ENCODE measurements around the gene VIT. TPM values are rescaled to one million over a fixed set of nuclear protein-coding genes. Genes with fewer than 3 reads are reported as not detected.

VIT gene
- total RNA-seq, 1 donor from 2014 or later, result not detected

DNA sequence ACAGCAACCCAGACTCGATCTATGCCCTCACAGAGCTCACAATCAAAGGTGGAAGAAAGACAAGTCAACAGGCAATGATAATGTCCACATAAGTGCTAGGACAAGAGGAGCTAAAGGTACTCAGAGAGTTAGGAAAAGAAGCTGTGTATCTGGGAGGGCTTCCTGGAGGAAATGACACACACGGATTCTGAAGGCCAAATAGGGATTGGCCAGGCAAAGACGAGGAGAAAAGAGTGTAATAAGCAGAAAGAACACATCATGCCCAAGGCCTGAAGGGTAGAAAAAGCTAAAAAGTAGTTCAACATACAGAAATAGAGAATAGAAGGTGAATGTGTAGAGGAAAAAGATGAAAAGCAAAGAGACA is 36.1 kb downstream of the VIT start:
- Mint-ChIP-seq H3K27me3 (ENCODE audit: unreplicated experiment) (no peaks in the 10 kb centered on the region), H3K36me3 (ENCODE audit: unreplicated experiment) (no peaks in the 10 kb centered on the region), H3K27ac (ENCODE audit: unreplicated experiment) (no peak overlapping the region), H3K4me3 (ENCODE audit: unreplicated experiment) (no peak overlapping the region), H3K4me1 (ENCODE audit: low read depth, unreplicated experiment) (no peaks in the 10 kb centered on the region), H3K9me3 (ENCODE audit: unreplicated experiment) (no peaks in the 10 kb centered on the region)
- TF ChIP-seq CTCF (IDR thresholded peaks at IDR 0.05; ENCODE audit: partially characterized antibody, unreplicated experiment), result no peak
- DNase-seq, result no peak

DNA sequence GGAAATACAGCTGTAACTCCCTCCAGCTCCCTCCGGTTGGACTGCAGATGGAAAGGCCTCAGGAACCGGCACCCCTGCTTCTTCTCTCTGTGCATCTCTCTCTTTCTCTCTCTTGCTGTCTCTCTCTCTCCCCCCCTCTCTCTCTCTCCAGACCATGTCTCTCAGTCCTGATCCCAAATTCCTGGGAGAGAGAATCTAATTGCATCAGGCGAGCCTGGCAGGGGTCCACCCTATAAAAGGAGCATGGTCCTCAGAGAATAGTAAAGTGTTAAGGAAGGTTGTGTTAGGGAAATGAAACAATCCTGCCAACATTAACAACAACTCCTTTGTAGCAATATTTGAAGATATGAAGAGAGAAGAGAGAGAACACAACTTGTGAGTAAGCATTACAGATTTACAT is 36.7 kb downstream of the VIT start:
- no peak for TF ChIP-seq CTCF (IDR thresholded peaks at IDR 0.05; ENCODE audit: partially characterized antibody, unreplicated experiment)
- Mint-ChIP-seq H3K9me3 (ENCODE audit: unreplicated experiment) (no peaks in the 10 kb centered on the region), H3K27ac (ENCODE audit: unreplicated experiment) (no peak overlapping the region), H3K27me3 (ENCODE audit: unreplicated experiment) (no peaks in the 10 kb centered on the region), H3K4me1 (ENCODE audit: low read depth, unreplicated experiment) (no peaks in the 10 kb centered on the region), H3K4me3 (ENCODE audit: unreplicated experiment) (no peak overlapping the region), H3K36me3 (ENCODE audit: unreplicated experiment) (no peaks in the 10 kb centered on the region)
- DNase-seq, result no peak

- no peak overlapping the region for H3K4me3 Mint-ChIP-seq (ENCODE audit: unreplicated experiment)
- TF ChIP-seq CTCF (IDR thresholded peaks at IDR 0.05; ENCODE audit: partially characterized antibody, unreplicated experiment), result no peak
- H3K36me3 Mint-ChIP-seq (ENCODE audit: unreplicated experiment), result no peaks in the 10 kb centered on the region
- no peak overlapping the region for H3K27ac Mint-ChIP-seq (ENCODE audit: unreplicated experiment)
- no peaks in the 10 kb centered on the region for H3K27me3 Mint-ChIP-seq (ENCODE audit: unreplicated experiment)
- H3K9me3 Mint-ChIP-seq (ENCODE audit: unreplicated experiment), result no peaks in the 10 kb centered on the region
- no peaks in the 10 kb centered on the region for H3K4me1 Mint-ChIP-seq (ENCODE audit: low read depth, unreplicated experiment)
- no peak for DNase-seq
Measured at GRCh38 chr2:36734304-36734703, 37.8 kb downstream of the VIT start.

DNA sequence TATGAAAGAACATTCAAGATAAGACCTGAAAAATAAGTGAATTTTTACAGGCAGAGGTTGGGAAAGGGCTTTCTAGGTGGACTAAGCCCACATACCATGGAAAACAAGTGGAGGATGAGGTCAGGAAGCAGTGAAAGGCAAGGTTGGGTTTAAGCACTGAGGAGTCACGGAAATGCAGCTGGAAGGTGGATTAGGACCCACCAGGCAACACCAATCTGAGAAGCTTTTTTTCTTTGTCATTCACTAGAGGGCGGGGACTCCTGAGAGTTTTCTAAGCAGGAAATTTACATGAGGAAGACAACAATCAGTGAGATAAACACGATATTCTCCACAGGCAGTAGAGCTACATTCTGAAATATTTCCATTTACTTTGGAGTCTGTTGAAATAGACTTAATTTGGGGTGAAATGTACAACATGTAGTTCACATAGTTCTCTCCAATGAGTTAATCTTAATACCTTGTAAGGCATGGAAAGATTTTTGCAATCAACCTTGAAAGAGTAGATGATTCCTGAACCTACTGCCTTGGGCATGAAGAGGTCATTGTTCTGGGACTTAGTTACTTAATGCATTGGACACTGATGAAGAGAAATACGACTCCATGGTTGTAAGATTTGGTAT is 40.7 kb downstream of the VIT start:
- H3K36me3 Mint-ChIP-seq (ENCODE audit: unreplicated experiment), result no peaks in the 10 kb centered on the region
- no peak overlapping the region for H3K27ac Mint-ChIP-seq (ENCODE audit: unreplicated experiment)
- H3K9me3 Mint-ChIP-seq (ENCODE audit: unreplicated experiment), result no peaks in the 10 kb centered on the region
- TF ChIP-seq CTCF (IDR thresholded peaks at IDR 0.05; ENCODE audit: partially characterized antibody, unreplicated experiment), result no peak
- DNase-seq, result no peak
- no peaks in the 10 kb centered on the region for H3K4me1 Mint-ChIP-seq (ENCODE audit: low read depth, unreplicated experiment)
- H3K4me3 Mint-ChIP-seq (ENCODE audit: unreplicated experiment), result no peak overlapping the region
- H3K27me3 Mint-ChIP-seq (ENCODE audit: unreplicated experiment), result no peaks in the 10 kb centered on the region

GRCh38 chr2:36740061-36740460 is 43.6 kb downstream of the VIT start:
- TF ChIP-seq CTCF (IDR thresholded peaks at IDR 0.05; ENCODE audit: partially characterized antibody, unreplicated experiment), result no peak
- Mint-ChIP-seq H3K4me3 (ENCODE audit: unreplicated experiment) (no peak overlapping the region), H3K9me3 (ENCODE audit: unreplicated experiment) (no peaks in the 10 kb centered on the region), H3K27ac (ENCODE audit: unreplicated experiment) (no peak overlapping the region), H3K4me1 (ENCODE audit: low read depth, unreplicated experiment) (no peaks in the 10 kb centered on the region), H3K36me3 (ENCODE audit: unreplicated experiment) (no peaks in the 10 kb centered on the region), H3K27me3 (ENCODE audit: unreplicated experiment) (no peaks in the 10 kb centered on the region)
- DNase-seq, result no peak
